ENCODE results near the gene ACBD4. TPM values are rescaled to one million over a fixed set of nuclear protein-coding genes. Genes with fewer than 3 reads are reported as not detected.

Gene ACBD4
- total RNA-seq, 1 experiment from 2014 or later = 21.2 TPM

GRCh38 chr17:45113424-45113754 is 22.1 kb upstream of the ACBD4 start:
- H3K36me3 Mint-ChIP-seq (ENCODE audit: insufficient read depth, unreplicated experiment) = peaks cover 70% of the 10 kb centered on the region

GRCh38 chr17:45114117-45114932 is 21.2 kb upstream of the ACBD4 start:
- Histone ChIP-seq H3K9me3 (no peaks in the 10 kb centered on the region), H3K4me3 (ENCODE audit: low read depth, low read length) (no peak overlapping the region), H3K27me3 (replicated peaks; ENCODE audit: control insufficient read depth, insufficient read depth, low read length) (no peaks in the 10 kb centered on the region), H3K36me3 (ENCODE audit: control insufficient read depth, insufficient read depth, low read length) (peaks cover 2% of the 10 kb centered on the region; the same call in 1 of the 2 replicates), H3K4me1 (peaks cover 7% of the 10 kb centered on the region; the same call in 1 of the 2 replicates)
- Mint-ChIP-seq H3K36me3 (ENCODE audit: insufficient read depth, unreplicated experiment) (peaks cover 61% of the 10 kb centered on the region), H3K4me1 (ENCODE audit: low read depth, unreplicated experiment) (peaks cover 6% of the 10 kb centered on the region), H3K4me3 (ENCODE audit: unreplicated experiment) (no peak overlapping the region), H3K27ac (ENCODE audit: unreplicated experiment) (peak overlapping the region; percentile 67), H3K27me3 (ENCODE audit: insufficient read depth, unreplicated experiment) (no peaks in the 10 kb centered on the region), H3K9me3 (ENCODE audit: unreplicated experiment) (no peaks in the 10 kb centered on the region)
- BruUV-seq (replicated peaks) = no TSS peak
- peak; percentile 40 to 65 for DNase-seq
- intact Hi-C loops (cut with micrococcal nuclease; ENCODE audit: unreplicated experiment) = no loop called here
- no peak for TF ChIP-seq CTCF (IDR thresholded peaks at IDR 0.05; ENCODE audit: insufficient read depth in 1 of 2, low read depth in 1 of 2, low read length in 1 of 2, severe bottlenecking in 1 of 2, unreplicated experiment in 1 of 2)
- ChIA-PET POLR2A (no interaction called here), CTCF (interaction anchor here (0.5 to 0.9 kb wide), 2 partner anchors 20 to 21 kb away, joined by 3 to 4 read pairs; partner anchors contain the start of gene ACBD4)

More at GRCh38 chr17:45113424-45113754, 22.1 kb upstream of the ACBD4 start:
- intact Hi-C loops (cut with micrococcal nuclease; ENCODE audit: unreplicated experiment) = no loop called here
- H3K4me1 ChIP-seq = peaks cover 7% of the 10 kb centered on the region; the same call in 1 of the 2 replicates
- H3K4me3 ChIP-seq (ENCODE audit: low read depth, low read length) = no peak overlapping the region
- ChIA-PET POLR2A (no interaction called here), CTCF (no interaction called here)
- no peaks in the 10 kb centered on the region for H3K27me3 Mint-ChIP-seq (ENCODE audit: insufficient read depth, unreplicated experiment)
- no peaks in the 10 kb centered on the region for H3K9me3 Mint-ChIP-seq (ENCODE audit: unreplicated experiment)
- peaks cover 2% of the 10 kb centered on the region; the same call in 1 of the 2 replicates for H3K36me3 ChIP-seq (ENCODE audit: control insufficient read depth, insufficient read depth, low read length)
- H3K4me1 Mint-ChIP-seq (ENCODE audit: low read depth, unreplicated experiment) = peaks cover 6% of the 10 kb centered on the region
- H3K27me3 ChIP-seq (replicated peaks; ENCODE audit: control insufficient read depth, insufficient read depth, low read length) = no peaks in the 10 kb centered on the region
- TF ChIP-seq CTCF (IDR thresholded peaks at IDR 0.05; ENCODE audit: insufficient read depth in 1 of 2, low read depth in 1 of 2, low read length in 1 of 2, severe bottlenecking in 1 of 2, unreplicated experiment in 1 of 2) = no peak
- no TSS peak for BruUV-seq (replicated peaks)
- no peak for DNase-seq
- H3K27ac Mint-ChIP-seq (ENCODE audit: unreplicated experiment) = no peak overlapping the region
- H3K4me3 Mint-ChIP-seq (ENCODE audit: unreplicated experiment) = peak overlapping the region; percentile 21
- no peaks in the 10 kb centered on the region for H3K9me3 ChIP-seq

GRCh38 chr17:45115015-45115625 is 20.4 kb upstream of the ACBD4 start:
- POLR2A ChIA-PET = no interaction called here

More at GRCh38 chr17:45115015-45115625, 20.4 kb upstream of the ACBD4 start:
- BruUV-seq (replicated peaks) = no TSS peak
- Mint-ChIP-seq H3K4me1 (ENCODE audit: low read depth, unreplicated experiment) (peaks cover 6% of the 10 kb centered on the region), H3K9me3 (ENCODE audit: unreplicated experiment) (no peaks in the 10 kb centered on the region), H3K4me3 (ENCODE audit: unreplicated experiment) (no peak overlapping the region), H3K36me3 (ENCODE audit: insufficient read depth, unreplicated experiment) (peaks cover 54% of the 10 kb centered on the region), H3K27me3 (ENCODE audit: insufficient read depth, unreplicated experiment) (no peaks in the 10 kb centered on the region), H3K27ac (ENCODE audit: unreplicated experiment) (peak overlapping the region; percentile 67)
- Histone ChIP-seq H3K36me3 (ENCODE audit: control insufficient read depth, insufficient read depth, low read length) (peaks cover 2% of the 10 kb centered on the region; the same call in 1 of the 2 replicates), H3K4me1 (peaks cover 7% of the 10 kb centered on the region; the same call in 1 of the 2 replicates), H3K27me3 (replicated peaks; ENCODE audit: control insufficient read depth, insufficient read depth, low read length) (no peaks in the 10 kb centered on the region), H3K4me3 (ENCODE audit: low read depth, low read length) (no peak overlapping the region), H3K9me3 (no peaks in the 10 kb centered on the region)
- CTCF ChIA-PET = interaction anchor here (0.9 to 1.0 kb wide), 2 partner anchors 20 kb away, joined by 3 to 4 read pairs; partner anchors contain the start of gene ACBD4
- intact Hi-C loops (cut with micrococcal nuclease; ENCODE audit: unreplicated experiment) = no loop called here
- TF ChIP-seq CTCF (IDR thresholded peaks at IDR 0.05; ENCODE audit: insufficient read depth in 1 of 2, low read depth in 1 of 2, low read length in 1 of 2, severe bottlenecking in 1 of 2, unreplicated experiment in 1 of 2) = no peak
- DNase-seq = no peak

All from Caco-2 (cell line).